ENCODE results near the gene CTSW.

The CTSW gene

DNA sequence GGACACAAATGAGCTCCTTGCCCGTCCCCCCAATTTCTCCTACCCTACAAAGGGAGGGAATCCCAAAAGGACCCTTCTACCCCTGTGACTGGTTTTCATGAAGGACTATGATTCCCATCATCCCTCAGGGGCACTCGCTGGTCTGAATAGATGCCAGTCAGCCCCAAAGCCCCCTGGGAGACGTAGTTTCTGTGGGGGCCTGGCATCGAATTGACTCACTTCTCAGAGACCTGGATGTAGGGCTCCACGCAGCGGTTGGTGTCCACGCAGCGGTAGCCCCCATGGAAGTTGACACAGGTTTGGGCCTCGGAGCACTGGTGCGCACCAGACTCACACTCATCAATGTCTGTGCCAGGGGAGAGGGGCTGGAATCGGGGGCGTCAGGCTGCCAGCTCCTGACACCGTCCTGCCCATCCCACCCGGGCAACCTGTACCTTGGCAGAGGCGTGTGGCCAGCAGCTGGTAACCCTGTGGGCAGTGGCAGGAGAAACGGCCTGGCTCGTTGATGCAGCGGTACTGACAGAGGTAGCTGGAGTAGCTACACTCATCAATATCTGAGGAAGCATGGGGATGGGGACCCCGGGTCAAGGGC, 11.5 kb upstream of the CTSW start:
- no peak for DNase-seq

- no peak for DNase-seq
Measured at GRCh38 chr11:65868907-65869306, 10.7 kb upstream of the CTSW start.

DNA sequence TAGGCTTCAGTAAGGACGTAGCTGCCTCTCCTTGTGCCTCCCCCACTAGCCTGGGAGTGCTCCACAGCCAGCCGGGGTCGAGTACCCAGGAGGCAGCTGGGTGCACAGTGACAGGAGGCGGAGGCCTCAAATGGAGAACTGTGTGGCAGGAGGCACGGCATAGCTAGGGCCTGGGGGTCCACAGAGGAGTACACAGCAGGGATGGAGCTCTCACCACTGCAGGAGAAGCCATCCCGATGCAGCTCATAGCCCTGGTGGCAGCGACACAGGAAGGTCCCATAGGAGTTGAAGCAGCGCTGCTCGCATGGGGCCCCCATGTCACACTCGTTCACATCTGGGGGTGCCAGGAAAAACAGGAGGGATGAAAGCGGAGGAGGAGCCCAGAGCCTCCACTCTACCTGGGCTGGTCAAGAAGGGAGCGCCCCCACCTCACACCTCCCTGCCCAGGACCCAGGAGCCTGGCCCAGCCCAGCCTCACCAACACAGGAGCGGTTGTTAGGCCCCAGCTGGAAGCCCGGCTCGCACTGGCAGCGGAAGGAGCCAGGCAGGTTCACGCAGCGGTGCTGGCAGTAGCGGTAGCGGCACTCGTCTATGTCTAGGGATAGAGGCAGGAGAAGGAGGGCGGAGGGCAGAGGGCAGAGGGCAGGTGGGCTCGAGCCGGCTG, 9.9 kb upstream of the CTSW start:
- DNase-seq, result no peak

DNA sequence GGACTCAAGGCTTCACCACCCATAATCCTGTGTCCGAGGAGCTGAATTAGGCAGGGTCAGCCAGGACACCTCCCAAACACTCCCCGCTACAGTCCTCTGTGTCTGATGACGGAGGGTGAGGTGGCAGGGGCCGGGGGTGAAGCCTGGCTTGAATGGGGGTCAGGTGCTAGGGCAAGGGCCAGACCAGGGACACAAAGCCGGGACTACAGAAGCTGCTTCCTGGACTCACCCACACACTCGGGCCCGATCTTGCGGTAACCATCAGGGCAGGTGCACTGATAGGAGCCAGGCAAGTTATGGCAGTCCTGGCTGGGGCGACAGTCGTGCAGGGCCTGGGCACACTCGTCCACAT, 9.4 kb upstream of the CTSW start:
- no peak for DNase-seq

- no peak for DNase-seq
Measured at GRCh38 chr11:65870706-65871681, 8.6 kb upstream of the CTSW start.

DNA sequence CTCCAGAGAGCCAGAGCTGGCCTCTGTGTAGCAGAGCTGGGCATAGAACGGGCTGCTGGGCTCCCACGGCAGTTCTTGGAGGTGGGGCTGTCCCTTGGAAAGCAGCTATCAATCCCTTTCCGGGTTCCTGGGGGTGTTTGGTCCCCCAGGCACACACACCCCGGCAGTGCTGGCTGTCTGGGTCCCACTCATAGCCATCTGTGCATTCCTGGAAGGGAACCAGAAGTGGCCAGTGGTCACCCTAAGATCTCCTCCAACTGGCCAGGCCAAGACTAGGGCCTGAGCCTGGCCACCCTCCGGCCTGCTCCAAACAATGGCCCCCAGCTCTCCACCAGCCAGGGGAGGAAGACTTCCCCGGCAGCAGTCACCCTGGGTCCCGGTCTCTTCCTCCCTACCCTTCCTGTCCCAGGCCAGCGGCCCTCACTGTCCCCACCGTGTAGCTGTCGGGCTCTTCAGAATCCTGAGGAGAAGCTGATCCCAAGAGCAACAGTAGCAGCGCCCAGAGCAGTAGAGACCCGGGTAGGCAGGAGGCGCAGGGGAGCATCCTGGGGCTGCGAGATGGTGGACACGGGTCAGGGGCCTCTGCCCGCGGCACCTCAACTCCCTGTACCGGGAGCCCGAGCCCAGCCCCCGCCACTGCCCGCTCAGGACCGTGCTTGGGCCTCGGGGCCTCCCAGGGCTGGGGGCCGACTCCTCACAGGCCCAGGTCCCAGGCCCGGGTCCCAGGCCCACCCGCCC, 7.7 kb upstream of the CTSW start:
- DNase-seq, result no peak

DNA sequence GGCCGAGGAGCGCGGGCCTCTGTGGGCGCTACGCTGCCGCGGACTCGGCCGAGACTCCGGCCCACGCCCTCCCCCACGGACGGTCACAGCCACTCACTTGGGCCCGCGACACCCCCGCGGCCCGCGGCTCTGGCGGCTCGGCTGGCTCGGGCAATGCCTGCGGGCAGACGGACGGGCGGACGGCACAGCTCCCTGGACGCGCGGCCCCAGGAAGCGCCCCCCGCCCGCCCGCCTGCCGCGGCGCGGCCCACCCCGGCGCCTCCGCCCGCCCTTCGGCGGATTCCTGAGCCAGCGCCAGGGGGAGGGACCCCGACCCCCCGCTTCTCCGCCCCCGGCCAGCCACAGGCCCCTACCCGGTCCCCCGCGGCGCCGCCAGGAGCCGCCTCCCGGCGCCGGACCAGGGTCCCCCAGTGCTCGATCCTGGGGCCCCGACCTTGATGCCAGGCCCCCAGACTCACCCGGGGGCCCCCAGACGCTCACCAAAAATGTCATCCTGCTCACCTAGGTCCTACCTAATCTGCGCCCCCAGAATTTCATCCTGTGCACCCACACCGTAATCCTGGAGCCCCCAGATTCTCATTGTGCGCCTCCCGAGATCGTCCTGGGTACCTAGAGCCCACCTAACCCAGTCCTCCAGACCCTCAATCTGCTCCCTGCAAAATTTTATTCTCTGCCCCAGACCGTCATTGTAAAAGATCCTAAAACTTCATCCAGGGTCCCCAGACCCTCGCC, 6.9 kb upstream of the CTSW start, which contains the start of gene EFEMP2:
EFEMP2 (minus strand) TSS at position 215 of the 732 bp plus-strand sequence. CDS start 446 bp downstream, outside the sequence.
- DNase-seq, result no peak

DNA sequence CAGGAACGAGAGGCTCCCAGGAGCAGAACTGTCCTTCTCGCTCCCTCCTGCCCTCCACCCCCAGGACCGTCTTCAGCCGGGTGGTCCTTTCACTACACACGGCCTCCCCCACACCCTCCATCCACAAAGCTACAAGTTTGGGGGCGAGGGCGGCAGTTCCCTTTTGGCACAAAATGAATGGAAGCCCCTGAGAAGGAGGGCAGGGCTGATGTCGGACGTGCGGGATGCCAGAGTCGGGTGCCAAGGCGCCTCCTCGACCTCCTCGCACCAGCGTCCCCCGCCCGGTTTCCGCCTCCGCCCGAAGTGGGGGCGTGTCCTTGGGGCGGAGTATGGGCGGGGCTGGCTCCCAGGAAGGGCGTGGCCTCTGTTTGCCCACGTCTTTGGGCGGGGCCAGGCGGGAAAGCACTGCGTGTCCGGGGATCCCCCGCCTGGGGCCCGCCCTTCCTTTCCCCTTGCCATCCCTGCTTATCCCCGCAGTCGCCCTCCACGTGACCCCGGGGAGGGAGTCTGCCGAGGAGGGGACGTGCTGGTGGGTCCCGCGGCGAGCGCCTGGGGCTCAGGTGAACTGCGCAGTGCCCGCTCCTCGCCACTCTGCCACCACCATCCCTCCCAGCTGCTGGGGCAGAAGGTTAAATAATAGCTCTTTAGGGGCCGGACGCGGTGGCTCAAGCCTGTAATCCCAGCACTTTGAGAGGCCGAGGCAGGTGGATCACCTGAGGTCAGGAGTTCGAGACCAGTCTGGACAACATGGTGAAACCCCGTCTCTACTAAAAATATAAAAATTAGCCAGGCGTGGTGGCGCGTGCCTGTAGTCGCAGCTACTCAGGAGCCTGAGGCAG, 6.1 kb upstream of the CTSW start:
- peak; percentile 92 to 97 (median 95) for DNase-seq

- DNase-seq, result no peak
Measured at GRCh38 chr11:65880027-65880426, 390 bp downstream of the CTSW start.

DNA sequence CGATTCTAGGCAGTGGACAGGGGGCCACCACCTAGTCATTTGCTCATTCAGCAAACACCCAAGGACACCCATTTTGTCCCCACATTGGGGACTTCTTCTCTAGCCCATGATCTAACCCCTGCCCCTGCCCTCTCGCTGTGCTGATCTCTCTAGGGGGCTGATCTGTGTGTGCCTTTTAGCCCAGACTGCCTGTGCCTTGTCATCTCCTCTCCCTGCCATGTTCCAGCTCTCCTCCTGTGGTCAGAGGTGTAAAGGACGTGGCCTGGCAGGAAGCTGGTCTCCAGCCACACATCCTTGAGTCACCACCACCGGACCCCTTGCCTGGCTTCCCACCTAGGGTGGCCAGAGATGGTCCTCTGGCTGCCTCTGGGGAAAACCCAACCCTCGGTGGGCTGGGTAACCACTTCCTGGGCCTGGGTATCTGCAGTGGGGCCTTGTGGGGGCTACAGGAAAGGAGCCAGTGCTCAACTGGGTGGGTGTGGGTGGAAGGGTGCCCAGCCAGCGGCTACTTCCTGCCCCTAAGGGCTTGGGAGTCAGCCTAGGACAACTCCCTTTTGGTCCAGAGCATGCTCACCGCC, 1.3 kb downstream of the CTSW start:
- no peak for DNase-seq

DNA sequence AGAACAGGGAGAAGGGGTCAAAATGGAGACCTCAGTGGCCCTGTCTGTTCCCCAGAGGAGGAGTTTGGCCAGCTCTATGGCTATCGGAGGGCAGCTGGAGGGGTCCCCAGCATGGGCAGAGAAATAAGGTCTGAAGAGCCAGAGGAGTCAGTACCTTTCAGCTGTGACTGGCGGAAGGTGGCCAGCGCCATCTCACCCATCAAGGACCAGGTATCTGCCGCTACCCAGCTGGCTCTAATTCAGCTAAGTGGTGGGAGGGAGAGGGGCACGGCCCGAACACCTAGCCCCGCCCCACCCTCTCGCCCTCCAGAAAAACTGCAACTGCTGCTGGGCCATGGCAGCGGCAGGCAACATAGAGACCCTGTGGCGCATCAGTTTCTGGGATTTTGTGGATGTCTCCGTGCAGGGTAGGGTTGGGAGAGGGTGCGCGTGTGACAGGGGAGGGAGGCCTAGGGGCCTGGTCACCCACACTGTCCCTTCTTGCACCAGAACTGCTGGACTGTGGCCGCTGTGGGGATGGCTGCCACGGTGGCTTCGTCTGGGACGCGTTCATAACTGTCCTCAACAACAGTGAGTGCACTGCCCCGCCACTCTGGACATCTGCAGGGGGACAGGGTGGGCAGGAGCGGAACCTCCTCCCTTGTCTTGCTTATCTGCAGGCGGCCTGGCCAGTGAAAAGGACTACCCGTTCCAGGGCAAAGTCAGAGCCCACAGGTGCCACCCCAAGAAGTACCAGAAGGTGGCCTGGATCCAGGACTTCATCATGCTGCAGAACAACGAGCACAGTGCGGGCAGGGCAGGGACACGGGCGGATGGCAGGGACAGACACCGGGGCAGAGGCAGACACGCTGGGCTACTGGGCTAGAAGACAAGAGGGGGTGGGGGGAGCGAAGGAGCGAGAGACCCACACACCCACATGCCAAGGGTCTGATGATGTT, 2.8 kb downstream of the CTSW start:
- DNase-seq, result no peak

GRCh38 chr11:65883058-65883761, 3.6 kb downstream of the CTSW start:
- DNase-seq, result no peak

- DNase-seq, result no peak
Measured at GRCh38 chr11:65883786-65884715, 4.4 kb downstream of the CTSW start.

- peak; percentile 40 to 79 (median 64) for DNase-seq
Measured at GRCh38 chr11:65884716-65885092, 5.1 kb downstream of the CTSW start.

DNA sequence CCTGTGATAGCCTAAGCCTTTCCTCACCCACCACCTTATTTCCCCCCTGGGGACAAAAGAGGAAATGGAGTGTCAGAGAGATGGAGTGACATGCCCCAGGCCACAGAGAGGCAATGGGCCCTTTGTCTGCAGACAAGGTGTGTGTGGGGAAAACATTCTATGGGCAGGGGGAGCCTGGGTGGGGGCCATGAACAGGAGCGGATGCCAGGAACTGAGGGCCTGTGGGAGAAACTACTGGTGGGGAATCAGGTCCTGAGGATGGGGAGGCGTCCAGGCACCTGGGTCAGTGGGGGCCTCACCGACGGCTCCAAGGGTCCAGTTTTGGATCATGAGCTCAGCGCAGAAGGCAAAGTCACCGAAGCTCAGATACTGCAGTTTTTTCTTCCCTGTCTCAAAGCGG, 5.6 kb downstream of the CTSW start:
- no peak for DNase-seq

DNA sequence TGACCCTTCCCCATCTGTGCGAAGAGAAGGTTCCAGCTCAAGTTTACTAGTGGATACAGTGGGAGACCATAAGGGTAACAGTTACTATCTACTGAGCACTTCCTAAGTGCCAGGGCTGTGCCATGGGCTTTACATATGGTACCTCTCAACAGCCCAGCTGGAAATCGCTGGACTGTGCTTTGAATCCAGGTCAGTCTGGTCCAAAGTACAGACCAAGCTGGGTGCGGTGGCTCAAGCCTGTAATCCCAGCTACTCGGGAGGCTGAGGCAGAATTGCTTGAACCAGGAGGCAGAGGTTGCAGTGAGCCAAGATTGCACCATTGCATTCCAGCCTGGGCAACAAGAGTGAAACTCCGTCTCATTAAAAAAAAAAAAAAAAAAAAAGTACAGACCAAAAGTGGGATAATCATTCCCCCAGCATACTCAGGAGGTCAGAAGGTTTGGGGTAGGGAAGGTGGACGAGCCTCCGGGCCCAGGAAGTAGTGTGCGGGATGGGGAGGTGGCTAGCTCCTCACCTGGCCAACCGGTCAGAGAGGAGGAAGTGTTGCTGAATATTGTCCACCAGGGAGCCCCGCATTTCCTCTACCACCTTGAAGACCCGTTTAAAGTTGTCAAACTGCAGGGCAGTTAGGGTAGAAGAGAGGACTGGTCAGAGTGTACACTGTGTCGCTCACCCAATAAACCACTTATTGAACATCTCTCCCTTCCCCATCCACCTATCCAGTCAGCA, 6.3 kb downstream of the CTSW start:
- DNase-seq, result no peak
